ENCODE results near the gene INSIG2. TPM values are rescaled to one million over a fixed set of nuclear protein-coding genes. Genes with fewer than 3 reads are reported as not detected.
A peak's percentile ranks its signal among the peaks of the same experiment; 100 is the strongest.

Gene INSIG2
- total RNA-seq, 6 donors from 2014 or later = 10.5 to 33.2 (median 23.5) TPM

GRCh38 chr2:118061135-118061955, 26.9 kb upstream of the INSIG2 start:
- H3K4me3 ChIP-seq = no peak overlapping the region
- no peaks in the 10 kb centered on the region for H3K27me3 ChIP-seq
- DNase-seq (peak in 1 of 2 donors; percentile 26), ATAC-seq (ENCODE audit: low FRiP score in 2 of 2) (peak in 1 of 2 donors; percentile 85)
- H3K27ac ChIP-seq = no peak overlapping the region
- 52 to 59% methylated on average over 2 to 4 of the region's 4 CpGs for WGBS, 2 donors
- no peaks in the 10 kb centered on the region for H3K9me3 ChIP-seq
- no peaks in the 10 kb centered on the region for H3K36me3 ChIP-seq
- peaks cover 0 to 6% (median 0%) of the 10 kb centered on the region in 4 donors for H3K4me1 ChIP-seq
- TF ChIP-seq CTCF (IDR thresholded peaks at IDR 0.05) (peak in 5 of 6 experiments; percentile 12 to 53 (median 15)), EP300 (IDR thresholded peaks at IDR 0.05) (no peak)

GRCh38 chr2:118062048-118062447, 26.2 kb upstream of the INSIG2 start:
- no peak for TF ChIP-seq POLR2AphosphoS5 (IDR thresholded peaks at IDR 0.05)
- TF ChIP-seq EP300 (IDR thresholded peaks at IDR 0.05) = no peak
- TF ChIP-seq POLR2A (IDR thresholded peaks at IDR 0.05) = no peak
- TF ChIP-seq CTCF (IDR thresholded peaks at IDR 0.05) = no peak
- no peak for ATAC-seq (ENCODE audit: low FRiP score in 2 of 2)
- H3K4me1 ChIP-seq = peaks cover 0 to 6% (median 0%) of the 10 kb centered on the region in 4 donors

GRCh38 chr2:118062669-118063068, 25.6 kb upstream of the INSIG2 start:
- ATAC-seq (ENCODE audit: low FRiP score in 2 of 2) (no peak), DNase-seq (no peak)
- no peak overlapping the region for H3K27ac ChIP-seq
- no peaks in the 10 kb centered on the region for H3K27me3 ChIP-seq
- H3K4me3 ChIP-seq = no peak overlapping the region
- H3K36me3 ChIP-seq = no peaks in the 10 kb centered on the region
- no peaks in the 10 kb centered on the region for H3K9me3 ChIP-seq
- WGBS, 2 donors = 67 to 73% methylated on average over 2 of the region's 2 CpGs
- peaks cover 0 to 6% (median 0%) of the 10 kb centered on the region in 4 donors for H3K4me1 ChIP-seq
- TF ChIP-seq EP300 (IDR thresholded peaks at IDR 0.05) (no peak), POLR2AphosphoS5 (IDR thresholded peaks at IDR 0.05) (no peak), POLR2A (IDR thresholded peaks at IDR 0.05) (no peak), CTCF (IDR thresholded peaks at IDR 0.05) (no peak)

More at GRCh38 chr2:118062048-118062447, 26.2 kb upstream of the INSIG2 start:
- H3K27ac ChIP-seq = no peak overlapping the region
- no peaks in the 10 kb centered on the region for H3K36me3 ChIP-seq
- no peak overlapping the region for H3K4me3 ChIP-seq
- no peaks in the 10 kb centered on the region for H3K9me3 ChIP-seq
- no peak for DNase-seq
- H3K27me3 ChIP-seq = no peaks in the 10 kb centered on the region

GRCh38 chr2:118065015-118065706, 23.1 kb upstream of the INSIG2 start:
- ATAC-seq (ENCODE audit: low FRiP score in 2 of 2) (no peak), DNase-seq (no peak)
- Histone ChIP-seq H3K36me3 (no peaks in the 10 kb centered on the region), H3K4me1 (peaks cover 0 to 6% (median 0%) of the 10 kb centered on the region in 4 donors), H3K9me3 (no peaks in the 10 kb centered on the region), H3K4me3 (no peak overlapping the region), H3K27me3 (no peaks in the 10 kb centered on the region), H3K27ac (no peak overlapping the region)
- TF ChIP-seq POLR2AphosphoS5 (IDR thresholded peaks at IDR 0.05) = no peak
- TF ChIP-seq EP300 (IDR thresholded peaks at IDR 0.05) = no peak
- no peak for TF ChIP-seq CTCF (IDR thresholded peaks at IDR 0.05)
- TF ChIP-seq POLR2A (IDR thresholded peaks at IDR 0.05) = no peak
- WGBS, 2 donors = 47 to 58% methylated on average over 5 of the region's 5 CpGs
